Raji (cell line): ENCODE measurements around the gene AGBL2.
A peak's percentile ranks its signal among the peaks of the same experiment; 100 is the strongest.

Source experiments
- POLR2A ChIP-seq: IDR thresholded peaks from 2 replicates; pipeline ENCODE4 v1.6.1; 2011; ENCODE audit warnings: low read depth, low read length, control low read depth; ENCODE audit not compliant: insufficient read depth

The AGBL2 gene, protein sequence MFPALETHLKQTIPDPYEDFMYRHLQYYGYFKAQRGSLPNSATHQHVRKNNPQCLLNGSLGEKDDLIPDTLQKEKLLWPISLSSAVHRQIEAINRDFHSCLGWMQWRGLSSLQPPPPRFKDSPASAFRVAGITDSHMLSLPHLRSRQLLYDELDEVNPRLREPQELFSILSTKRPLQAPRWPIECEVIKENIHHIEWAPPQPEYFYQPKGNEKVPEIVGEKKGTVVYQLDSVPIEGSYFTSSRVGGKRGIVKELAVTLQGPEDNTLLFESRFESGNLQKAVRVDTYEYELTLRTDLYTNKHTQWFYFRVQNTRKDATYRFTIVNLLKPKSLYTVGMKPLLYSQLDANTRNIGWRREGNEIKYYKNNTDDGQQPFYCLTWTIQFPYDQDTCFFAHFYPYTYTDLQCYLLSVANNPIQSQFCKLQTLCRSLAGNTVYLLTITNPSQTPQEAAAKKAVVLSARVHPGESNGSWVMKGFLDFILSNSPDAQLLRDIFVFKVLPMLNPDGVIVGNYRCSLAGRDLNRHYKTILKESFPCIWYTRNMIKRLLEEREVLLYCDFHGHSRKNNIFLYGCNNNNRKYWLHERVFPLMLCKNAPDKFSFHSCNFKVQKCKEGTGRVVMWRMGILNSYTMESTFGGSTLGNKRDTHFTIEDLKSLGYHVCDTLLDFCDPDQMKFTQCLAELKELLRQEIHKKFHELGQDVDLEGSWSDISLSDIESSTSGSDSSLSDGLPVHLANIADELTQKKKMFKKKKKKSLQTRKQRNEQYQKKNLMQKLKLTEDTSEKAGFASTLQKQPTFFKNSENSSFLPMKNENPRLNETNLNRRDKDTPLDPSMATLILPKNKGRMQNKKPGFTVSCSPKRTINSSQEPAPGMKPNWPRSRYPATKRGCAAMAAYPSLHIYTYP

DNA sequence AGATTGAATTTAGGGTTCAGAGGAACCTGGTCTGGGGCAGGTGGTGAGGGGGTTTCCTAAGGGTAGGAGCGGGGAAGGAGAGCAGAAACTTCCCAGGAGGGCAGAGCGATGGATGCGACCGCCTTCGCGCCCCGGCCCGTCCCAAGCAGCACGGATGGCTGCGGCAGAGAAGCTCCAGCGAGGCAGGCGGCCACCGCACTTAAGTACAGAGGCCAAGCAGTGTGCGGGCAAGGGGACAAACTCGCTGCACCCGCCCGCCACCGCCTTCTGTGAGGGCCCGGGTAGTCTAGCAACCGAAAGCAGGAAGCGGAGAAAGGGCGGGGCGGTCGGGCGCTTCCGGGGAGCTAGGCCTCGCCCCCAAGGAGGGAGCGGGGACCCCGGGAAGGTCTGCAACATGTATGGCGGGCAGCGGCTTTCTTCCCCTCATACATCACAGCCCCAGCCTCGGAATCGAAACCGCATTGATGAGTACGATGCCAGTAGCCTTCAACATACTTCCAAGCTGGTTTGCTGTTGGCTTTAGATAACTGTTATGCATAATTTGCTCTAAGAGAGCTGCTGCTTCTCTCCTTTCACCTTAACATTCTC is at the start of gene AGBL2:
TSS of gene AGBL2 (minus strand) at position 288 of the 588 bp plus-strand sequence. CDS start 719 bp downstream, outside the sequence.
- TF ChIP-seq POLR2A: peak; percentile 93

DNA sequence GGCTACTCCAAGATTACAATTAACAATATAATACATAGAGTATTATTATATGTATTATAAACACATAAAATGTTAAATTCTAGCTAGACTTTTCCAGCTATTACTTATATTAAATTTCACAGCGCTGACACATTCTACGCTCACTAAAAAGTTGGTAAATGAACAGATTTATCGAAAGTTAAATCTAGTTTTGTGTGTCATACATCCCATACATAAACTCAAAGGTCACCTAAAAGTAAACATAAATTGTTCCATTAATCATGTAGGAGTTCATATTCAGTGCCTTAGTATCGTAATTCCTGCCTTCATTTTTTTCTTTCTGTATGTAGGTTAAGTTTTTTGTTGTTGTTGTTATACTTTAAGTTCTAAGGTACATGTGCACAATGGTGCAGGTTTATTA is 41.0 kb upstream of the AGBL2 start:
- TF ChIP-seq POLR2A: no peak

DNA sequence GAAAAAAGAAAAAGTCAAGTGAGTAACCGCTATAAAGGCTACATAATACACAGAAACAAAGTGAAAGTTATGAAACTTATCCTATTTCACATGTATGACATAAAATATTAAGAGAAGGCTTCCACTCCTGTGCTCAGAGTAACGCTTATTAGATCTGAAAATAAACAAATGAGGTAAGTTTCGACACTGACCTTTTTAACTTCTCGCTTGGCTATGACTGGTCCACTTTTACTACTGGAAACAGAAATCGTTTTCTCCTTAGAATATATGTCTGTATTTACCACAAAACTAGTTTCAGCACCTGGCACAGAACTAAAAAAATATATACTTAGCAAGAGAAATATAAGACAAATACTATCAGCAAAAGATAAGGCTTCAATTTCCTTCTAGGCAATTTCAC is 35.6 kb upstream of the AGBL2 start:
- no peak for TF ChIP-seq POLR2A

DNA sequence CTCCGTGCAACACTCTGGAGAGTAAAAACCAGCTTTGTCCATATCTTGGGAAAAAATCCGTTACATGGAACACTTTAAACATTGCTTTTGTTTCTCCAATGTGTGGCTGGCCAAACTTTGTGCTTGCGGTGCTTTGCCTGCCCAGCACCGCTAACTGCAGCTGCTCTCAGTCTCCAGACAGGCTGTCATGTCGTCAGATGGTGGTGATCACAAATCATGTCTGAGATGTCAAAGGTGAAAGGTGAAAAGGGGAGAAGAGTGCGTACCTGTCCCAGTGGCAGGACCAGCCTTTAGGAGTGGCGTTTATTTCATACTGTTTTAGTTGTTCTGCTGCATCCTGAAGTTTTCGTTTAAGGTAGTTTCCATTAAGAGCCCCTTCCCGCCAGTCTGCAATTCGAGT is 17.1 kb upstream of the AGBL2 start:
- TF ChIP-seq POLR2A: no peak

DNA sequence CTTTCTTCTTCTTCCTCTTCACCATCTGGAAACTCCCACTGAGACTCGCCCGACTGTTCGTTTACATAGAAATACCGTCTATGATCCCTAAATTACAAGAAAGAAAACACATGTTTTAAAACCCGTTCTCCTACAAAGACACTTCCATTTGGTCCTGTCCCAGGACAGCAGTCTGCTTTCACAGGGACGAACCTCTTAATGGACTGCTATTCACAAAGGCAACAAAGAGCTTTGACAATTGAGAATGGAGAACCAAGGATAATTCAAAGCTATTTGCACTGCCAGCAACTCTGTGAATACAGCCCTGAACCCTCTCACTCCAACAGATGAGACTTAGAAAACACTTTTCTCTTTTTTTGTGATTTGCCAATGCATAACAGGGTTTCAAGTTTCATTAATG is 16.3 kb upstream of the AGBL2 start:
- TF ChIP-seq POLR2A: no peak

DNA sequence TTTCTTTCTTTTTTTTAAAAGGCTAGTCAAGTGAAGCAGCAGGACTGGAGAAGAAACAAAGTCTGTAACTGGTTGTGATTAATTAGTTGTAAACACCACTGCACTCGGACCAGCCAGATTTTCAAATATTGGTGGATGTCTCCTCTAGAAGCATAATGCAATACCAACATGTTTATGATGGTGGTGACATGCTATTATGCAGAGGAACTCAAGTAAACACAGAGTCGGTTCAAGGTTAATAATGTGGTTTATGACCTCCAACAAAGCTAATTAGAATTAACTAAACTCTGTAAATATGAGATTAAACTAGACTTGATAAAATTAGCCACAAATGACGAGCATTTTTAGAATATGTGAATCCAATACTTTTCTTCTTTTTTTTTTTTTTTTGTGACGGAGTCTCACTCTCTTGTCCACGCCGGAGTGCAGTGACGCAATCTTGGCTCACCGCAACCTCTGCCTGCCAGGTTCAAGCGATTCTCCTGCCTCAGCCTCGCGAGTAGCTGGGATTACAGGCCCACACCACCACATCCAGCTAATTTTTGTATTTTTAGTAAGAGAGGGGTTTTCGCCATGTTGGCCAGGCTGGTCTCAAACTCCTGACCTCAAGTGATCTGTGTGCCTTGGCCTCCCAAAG is 11.8 kb upstream of the AGBL2 start:
- TF ChIP-seq POLR2A: no peak

DNA sequence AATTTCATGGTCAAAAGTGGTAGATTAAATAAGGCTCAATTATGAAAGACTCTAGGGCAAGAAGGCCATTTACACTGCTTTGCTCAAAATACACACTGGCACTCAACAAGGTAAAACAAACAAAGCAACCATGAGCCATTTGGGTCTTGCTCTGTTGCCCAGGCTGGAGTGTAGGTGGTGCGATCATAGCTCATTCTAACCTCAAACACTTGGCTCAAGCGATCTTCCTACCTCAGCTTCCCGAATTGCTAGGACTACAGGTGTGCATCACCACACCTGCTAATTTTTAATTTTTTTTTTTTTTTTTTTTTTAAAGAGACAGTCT is 10.9 kb upstream of the AGBL2 start:
- no peak for TF ChIP-seq POLR2A

GRCh38 chr11:47725442-47726117 is 10.4 kb upstream of the AGBL2 start:
- TF ChIP-seq POLR2A: no peak

DNA sequence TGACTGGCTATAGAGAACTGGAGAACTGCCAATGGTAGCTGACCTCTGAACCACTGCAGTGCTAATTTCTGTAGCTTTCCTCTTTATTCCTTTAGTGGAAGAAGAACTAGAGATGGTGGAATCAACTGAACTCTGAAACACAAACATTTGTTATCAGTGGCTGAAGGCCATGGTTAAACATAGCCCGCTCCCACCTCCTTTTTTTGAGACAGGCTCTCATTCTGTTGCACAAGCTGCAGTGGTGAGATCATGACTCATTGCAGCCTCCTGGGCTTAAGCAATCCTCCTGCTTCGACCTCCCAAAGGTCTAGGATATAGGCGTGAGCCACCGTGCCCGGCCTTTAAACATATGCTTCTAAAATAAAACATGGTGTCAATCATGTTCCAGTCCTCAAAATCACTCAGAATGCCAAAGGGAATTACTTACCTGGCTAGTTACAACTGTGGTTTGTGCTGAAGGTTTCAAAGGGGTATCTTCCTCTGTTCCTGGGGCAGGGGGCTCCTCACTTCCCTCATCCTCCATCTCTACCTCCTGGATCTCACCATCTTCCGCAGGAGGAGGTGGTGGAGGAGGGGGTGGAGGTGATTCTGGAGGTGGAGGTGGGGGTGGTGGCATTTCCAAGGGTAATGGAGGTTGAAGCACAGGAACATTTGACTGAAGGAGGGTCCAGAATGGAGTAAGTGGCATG is 9.0 kb upstream of the AGBL2 start:
- no peak for TF ChIP-seq POLR2A

DNA sequence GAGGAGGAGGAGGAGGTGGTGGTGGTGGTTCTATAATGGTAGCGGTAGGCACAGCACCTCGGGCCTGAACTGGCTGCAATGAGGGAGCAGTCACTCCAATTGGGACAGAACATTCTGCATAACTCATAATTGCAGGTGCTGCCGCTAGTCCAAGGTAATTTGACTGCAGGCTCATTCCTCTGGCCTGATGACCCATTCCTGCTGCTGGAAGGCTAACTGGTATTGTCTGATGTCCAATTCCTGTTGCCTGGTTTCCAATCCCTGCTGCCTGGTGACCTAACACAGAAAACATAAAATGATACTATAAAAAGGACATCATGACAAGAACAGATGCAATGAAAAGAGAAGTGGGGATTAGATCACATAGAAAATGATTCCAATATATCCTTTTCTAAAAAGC is 7.9 kb upstream of the AGBL2 start:
- no peak for TF ChIP-seq POLR2A

- no peak for TF ChIP-seq POLR2A
Measured at GRCh38 chr11:47720651-47721050, 5.5 kb upstream of the AGBL2 start.

GRCh38 chr11:47716692-47717091 is 1.5 kb upstream of the AGBL2 start:
- TF ChIP-seq POLR2A: no peak

GRCh38 chr11:47714554-47715081 is 551 bp downstream of the AGBL2 start:
- TF ChIP-seq POLR2A: no peak

DNA sequence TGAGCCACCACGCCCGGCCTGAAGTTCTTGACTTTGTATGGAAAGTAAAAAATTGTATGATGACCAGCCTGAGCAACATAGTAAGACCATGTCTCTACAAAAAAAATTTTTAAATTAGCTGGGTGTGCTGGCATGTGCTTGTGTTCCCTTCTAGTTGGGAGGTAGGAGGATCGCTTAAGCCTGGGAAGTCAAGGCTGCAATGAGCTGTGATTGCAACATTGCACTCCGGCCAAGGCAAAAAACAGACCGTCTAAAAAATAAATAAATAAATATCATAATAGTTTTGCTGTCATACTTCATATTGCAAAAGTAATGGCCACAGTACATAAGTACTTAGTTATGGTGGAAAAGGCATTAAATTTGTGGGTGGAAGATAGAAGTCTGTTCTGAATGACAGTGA is 3.4 kb downstream of the AGBL2 start:
- TF ChIP-seq POLR2A: no peak

GRCh38 chr11:47711225-47711624 is 3.9 kb downstream of the AGBL2 start:
- no peak for TF ChIP-seq POLR2A

DNA sequence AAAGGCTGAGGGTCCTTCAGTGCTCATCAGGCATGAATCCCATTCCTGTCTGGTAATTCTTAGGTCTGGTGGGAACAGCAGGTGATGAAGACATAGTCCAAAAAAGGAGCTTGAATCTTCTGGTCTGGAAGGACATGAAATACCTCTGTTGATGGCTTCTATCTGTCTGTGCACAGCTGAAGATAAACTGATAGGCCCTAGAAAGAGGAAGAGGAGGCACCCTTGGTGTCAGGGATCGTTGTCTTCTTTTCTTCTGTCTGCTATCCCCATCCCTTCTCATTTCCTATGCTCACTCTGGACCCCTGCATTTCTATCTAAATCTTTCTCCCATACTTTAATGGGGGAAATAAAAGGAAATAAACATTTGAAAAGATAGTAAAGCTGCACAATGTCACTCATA is 9.4 kb downstream of the AGBL2 start:
- no peak for TF ChIP-seq POLR2A
